MM.1S (cell line): ENCODE measurements around the gene ACADVL.

Source experiments
- EZH2 ChIP-seq: fragments of 300-600 bp; sonication (generic); optimal IDR thresholded peaks from 2 replicates; pipeline ENCODE3; 2017; ENCODE audit warnings: low read depth, mild to moderate bottlenecking, antibody characterized with exemption, low read length, mixed read lengths
- EZH2phosphoT487 ChIP-seq: fragments of 300-600 bp; sonication (generic); IDR thresholded peaks from 2 replicates; pipeline ENCODE4 v1.6.1; 2018; ENCODE audit warnings: antibody characterized with exemption, low read length
- TF ChIP-seq, protein P1 (sequence below): fragments of 300-600 bp; sonication (generic); IDR thresholded peaks from 2 replicates; pipeline ENCODE4 v1.5.1; 2016; ENCODE audit warnings: antibody characterized with exemption, low read length, mixed read lengths

DNA sequence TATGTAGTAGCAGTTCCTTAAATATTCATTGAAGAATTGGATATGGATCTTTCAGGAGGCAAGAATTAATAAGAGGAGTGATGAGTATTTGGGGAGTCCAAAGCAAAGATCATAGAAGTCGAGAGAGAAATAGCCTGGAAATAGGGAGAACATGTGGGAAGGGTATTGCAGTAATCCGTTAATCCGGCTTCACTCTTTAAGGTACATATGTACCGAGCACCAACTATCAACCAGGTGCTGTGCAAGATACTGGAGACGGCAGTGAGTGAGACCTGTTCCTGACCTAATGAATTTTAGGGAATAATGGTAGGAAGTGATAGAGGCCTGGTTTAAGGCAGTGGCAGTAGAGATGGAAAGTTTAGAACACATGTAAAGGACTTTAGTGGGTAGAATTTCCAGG is 33.3 kb downstream of the ACADVL start:
- TF ChIP-seq, protein P1, sequence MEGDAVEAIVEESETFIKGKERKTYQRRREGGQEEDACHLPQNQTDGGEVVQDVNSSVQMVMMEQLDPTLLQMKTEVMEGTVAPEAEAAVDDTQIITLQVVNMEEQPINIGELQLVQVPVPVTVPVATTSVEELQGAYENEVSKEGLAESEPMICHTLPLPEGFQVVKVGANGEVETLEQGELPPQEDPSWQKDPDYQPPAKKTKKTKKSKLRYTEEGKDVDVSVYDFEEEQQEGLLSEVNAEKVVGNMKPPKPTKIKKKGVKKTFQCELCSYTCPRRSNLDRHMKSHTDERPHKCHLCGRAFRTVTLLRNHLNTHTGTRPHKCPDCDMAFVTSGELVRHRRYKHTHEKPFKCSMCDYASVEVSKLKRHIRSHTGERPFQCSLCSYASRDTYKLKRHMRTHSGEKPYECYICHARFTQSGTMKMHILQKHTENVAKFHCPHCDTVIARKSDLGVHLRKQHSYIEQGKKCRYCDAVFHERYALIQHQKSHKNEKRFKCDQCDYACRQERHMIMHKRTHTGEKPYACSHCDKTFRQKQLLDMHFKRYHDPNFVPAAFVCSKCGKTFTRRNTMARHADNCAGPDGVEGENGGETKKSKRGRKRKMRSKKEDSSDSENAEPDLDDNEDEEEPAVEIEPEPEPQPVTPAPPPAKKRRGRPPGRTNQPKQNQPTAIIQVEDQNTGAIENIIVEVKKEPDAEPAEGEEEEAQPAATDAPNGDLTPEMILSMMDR: no peak
- TF ChIP-seq EZH2phosphoT487 (no peak), EZH2 (no peak)
